Measurements from ENCODE around the gene ITPK1.
A peak's percentile ranks its signal among the peaks of the same experiment; 100 is the strongest.

ITPK1 gene

GRCh38 chr14:93010522-93011140 is 105.1 kb downstream of the ITPK1 start:
- no peak overlapping the region for H3K4me3 ChIP-seq (ENCODE audit: low read length)
- no peak for DNase-seq (ENCODE audit: low read depth)
- no peak for TF ChIP-seq CTCF (conservative IDR thresholded peaks at IDR 0.05; ENCODE audit: low read length)

- no peak for DNase-seq (ENCODE audit: low read depth)
- no peak overlapping the region for H3K4me3 ChIP-seq (ENCODE audit: low read length)
- no peak for TF ChIP-seq CTCF (conservative IDR thresholded peaks at IDR 0.05; ENCODE audit: low read length)
Measured at GRCh38 chr14:93010130-93010499, 105.6 kb downstream of the ITPK1 start.

- DNase-seq (ENCODE audit: low read depth) = peak; percentile 65
- no peak overlapping the region for H3K4me3 ChIP-seq (ENCODE audit: low read length)
- TF ChIP-seq CTCF (conservative IDR thresholded peaks at IDR 0.05; ENCODE audit: low read length) = no peak
Measured at GRCh38 chr14:93009471-93010129, 106.1 kb downstream of the ITPK1 start.

GRCh38 chr14:93008381-93008780 is 107.3 kb downstream of the ITPK1 start:
- no peak overlapping the region for H3K4me3 ChIP-seq (ENCODE audit: low read length)
- peak; percentile 20 for DNase-seq (ENCODE audit: low read depth)

DNA sequence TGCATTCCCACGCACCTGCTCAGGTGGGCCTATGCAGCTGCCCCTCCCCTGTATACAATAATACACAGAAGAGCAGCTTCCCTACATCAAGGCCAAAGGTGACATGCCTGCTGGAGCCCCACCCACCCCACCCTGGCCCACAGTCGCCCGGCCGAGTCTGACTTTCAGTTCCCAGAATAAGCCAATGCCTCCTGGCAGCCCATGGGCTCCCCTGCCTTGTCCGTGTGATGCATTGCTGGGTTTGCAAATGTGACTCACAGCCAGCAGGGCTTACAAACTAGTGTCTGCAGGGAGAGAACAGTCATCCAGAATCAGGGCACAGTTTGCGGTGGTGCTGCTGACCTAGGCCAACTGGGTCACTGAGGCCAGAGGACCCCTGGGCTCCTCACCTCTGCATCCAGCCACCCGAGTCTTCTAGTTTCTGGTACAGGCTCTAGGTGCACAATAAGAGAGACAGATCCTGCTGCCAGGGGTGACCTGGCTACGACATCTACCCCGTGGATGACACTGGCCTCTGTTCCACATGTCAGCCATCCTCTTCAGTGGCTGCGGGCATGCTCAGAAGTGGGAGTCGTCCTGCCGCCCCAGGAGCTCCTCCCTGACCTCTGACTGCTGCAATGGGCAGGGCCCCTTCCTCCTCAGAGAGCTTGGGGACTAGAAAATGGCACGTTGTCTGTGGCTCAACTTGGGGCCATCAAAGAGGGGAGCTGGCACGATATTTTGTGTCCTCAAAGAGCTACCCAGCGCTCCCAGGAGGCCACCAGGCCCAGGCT is 108.3 kb downstream of the ITPK1 start:
- peak; percentile 73 for DNase-seq (ENCODE audit: low read depth)
- TF ChIP-seq CTCF (conservative IDR thresholded peaks at IDR 0.05; ENCODE audit: low read length) = no peak
- H3K4me3 ChIP-seq (ENCODE audit: low read length) = no peak overlapping the region

More at GRCh38 chr14:93008381-93008780, 107.3 kb downstream of the ITPK1 start:
- TF ChIP-seq CTCF (conservative IDR thresholded peaks at IDR 0.05; ENCODE audit: low read length) = no peak

DNA sequence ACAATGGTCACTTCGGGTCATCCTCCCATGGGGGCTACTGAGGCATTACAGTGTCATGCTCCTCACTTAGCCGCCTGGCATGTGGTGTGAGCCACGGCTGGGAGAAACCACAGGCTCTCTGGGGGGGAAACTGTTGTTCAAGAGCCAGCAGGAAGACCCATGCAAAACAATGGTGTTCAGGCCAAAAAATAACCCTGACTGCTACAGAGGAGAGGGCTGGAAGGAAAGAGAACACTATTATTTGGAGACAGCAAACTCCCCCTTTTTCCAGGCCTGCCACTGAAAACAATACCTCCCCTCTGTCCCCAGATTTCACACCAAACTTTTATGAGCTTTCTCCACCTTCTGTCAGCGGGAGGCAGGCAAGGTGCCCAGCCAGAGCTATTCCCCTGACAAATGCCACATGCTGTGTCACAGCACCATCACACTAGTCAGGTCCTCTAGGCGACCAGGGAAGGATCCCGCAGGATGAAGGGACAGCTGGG is 109.1 kb downstream of the ITPK1 start:
- no peak overlapping the region for H3K4me3 ChIP-seq (ENCODE audit: low read length)
- no peak for TF ChIP-seq CTCF (conservative IDR thresholded peaks at IDR 0.05; ENCODE audit: low read length)

More for the DNA sequence above, 109.1 kb downstream of the ITPK1 start:
- peak; percentile 23 for DNase-seq (ENCODE audit: low read depth)

All from AG10803 (cell line).